ENCODE measurements around the gene PEX11B. TPM values are rescaled to one million over a fixed set of nuclear protein-coding genes. Genes with fewer than 3 reads are reported as not detected.
"Not testable (repeated sequence)": the region's sequence is repeated elsewhere in the genome, so short reads cannot be mapped to it uniquely, and the experiment has no call there.

Gene PEX11B
- total RNA-seq, 1 donor: 6.1 TPM

DNA sequence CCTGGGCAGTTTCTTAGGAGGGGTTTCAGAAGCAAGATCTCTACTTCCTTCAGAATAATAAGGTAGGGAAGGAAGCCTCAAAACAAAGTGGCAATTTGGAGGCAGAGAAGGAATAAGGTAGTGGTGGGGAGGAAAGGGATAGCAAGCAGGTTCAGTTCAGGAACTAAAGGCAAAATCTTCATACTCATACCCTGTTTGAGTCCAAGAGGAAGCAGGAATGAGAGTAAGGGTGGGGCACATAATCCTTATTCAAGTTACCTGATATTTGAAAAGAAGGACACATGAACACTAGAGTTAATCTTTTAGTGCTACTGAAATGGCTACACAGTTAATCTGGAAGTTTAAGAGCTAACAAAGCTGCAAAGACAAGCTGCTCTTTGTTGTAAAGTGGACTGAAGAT, 17.2 kb upstream of the PEX11B start:
- H3K27me3 ChIP-seq (ENCODE audit: insufficient read depth, low read length): no peaks in the 10 kb centered on the region
- no peak overlapping the region for H3K4me3 ChIP-seq (ENCODE audit: low read length)
- H3K9me3 ChIP-seq (ENCODE audit: low read depth, low read length): no peaks in the 10 kb centered on the region
- peaks cover 20% of the 10 kb centered on the region for H3K4me1 ChIP-seq (ENCODE audit: insufficient read depth, low read length)

DNA sequence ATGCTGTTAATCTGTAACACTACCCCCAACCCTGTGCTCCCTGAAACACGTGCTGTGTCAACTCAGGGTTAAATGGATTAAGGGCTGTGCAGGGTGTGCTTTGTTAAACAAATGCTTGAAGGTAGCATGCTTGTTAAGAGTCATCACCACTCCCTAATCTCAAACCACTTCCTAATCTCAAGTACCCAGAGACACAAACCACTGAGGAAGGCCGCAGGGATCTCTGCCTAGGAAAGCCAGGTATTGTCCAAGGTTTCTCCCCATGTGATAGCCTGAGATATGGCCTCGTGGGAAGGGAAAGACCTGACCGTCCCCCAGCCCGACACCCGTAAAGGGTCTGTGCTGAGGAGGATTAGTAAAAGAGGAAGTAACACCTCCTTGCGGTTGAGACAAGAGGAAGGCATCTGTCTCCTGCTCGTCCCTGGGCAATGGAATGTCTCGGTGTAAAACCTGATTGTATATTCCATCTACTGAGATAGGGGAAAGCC, 14.0 kb upstream of the PEX11B start:
- H3K27me3 ChIP-seq (ENCODE audit: insufficient read depth, low read length); H3K4me3 ChIP-seq (ENCODE audit: low read length); H3K9me3 ChIP-seq (ENCODE audit: low read depth, low read length): not testable (repeated sequence)
- peaks cover 31% of the 10 kb centered on the region for H3K4me1 ChIP-seq (ENCODE audit: insufficient read depth, low read length)

- Histone ChIP-seq H3K4me1 (ENCODE audit: insufficient read depth, low read length) (peaks cover 42% of the 10 kb centered on the region), H3K4me3 (ENCODE audit: low read length) (peak overlapping the region; percentile 63), H3K27me3 (ENCODE audit: insufficient read depth, low read length) (no peaks in the 10 kb centered on the region), H3K9me3 (ENCODE audit: low read depth, low read length) (no peaks in the 10 kb centered on the region)
Observed at GRCh38 chr1:145927916-145928643, 9.6 kb upstream of the PEX11B start.

DNA sequence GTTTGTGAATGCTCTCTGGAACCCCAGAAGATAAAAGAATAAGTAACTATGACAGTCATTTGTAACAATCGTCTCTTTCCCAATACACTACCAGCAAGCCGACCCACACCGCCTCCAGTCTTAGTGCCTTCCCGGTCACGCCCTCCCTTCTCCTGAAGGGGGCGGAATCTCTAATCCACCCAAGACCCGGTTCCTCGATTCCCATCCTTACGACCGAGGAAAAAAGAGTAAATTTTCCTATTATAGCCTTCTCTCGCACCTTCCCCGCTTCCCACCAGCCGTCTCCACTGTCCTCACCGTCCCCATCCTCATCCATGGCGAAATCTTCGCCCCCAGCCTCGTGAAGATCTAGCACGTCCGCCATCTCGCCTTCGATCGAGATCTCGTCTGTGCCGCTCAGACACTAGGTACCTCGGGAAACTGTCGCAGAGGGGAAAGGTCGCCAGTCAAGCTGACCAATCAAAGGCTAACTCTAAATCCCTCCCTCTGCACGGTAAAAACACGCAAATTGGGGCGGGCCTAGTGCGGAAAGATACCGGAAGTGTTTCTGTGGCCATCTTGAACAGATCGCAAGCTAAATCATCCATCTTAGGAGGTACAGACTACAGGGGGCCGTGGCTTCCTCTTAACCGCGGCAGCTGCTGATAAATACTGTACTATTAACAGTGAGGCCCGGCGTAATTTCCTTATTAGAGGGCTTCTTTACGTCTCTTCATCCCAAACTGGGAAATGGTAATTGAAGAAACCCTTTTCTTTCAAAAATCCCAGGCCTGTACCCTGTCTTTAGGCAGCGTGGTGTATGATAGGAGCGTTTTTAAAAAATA, 8.8 kb upstream of the PEX11B start, which contains the start of gene RBM8A:
RBM8A (minus strand) TSS at position 422 of the 824 bp plus-strand sequence; CDS start at position 364, 58 bp downstream.
- no peaks in the 10 kb centered on the region for H3K9me3 ChIP-seq (ENCODE audit: low read depth, low read length)
- H3K4me1 ChIP-seq (ENCODE audit: insufficient read depth, low read length): peaks cover 39% of the 10 kb centered on the region
- peak within 1 kb of the TSS; percentile 63 for H3K4me3 ChIP-seq (ENCODE audit: low read length)
- no peaks in the 10 kb centered on the region for H3K27me3 ChIP-seq (ENCODE audit: insufficient read depth, low read length)

- H3K4me3 ChIP-seq (ENCODE audit: low read length): peak overlapping the region; percentile 63
- H3K4me1 ChIP-seq (ENCODE audit: insufficient read depth, low read length): peaks cover 33% of the 10 kb centered on the region
- no peaks in the 10 kb centered on the region for H3K27me3 ChIP-seq (ENCODE audit: insufficient read depth, low read length)
- no peaks in the 10 kb centered on the region for H3K9me3 ChIP-seq (ENCODE audit: low read depth, low read length)
Observed at GRCh38 chr1:145926686-145927062, 8.2 kb upstream of the PEX11B start.

DNA sequence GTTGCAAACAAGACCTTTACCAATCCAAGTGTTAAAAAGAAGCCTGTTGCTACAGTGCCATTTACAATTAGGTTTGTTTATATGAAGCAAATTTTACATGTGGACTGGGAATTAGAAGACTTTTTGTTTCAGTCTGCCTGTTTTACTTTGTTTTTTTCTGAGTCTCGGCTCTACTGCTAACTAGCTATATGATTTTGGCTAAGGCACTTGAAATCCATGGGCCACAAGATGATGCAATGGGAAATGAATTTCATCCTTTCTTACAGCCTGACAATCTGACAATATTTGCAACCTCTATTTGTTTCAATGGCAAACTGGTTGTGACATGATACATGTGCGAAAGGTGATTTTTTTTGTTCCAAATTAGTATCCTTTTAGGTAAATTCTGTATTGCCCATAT, 3.7 kb upstream of the PEX11B start:
- Histone ChIP-seq H3K4me1 (ENCODE audit: insufficient read depth, low read length) (peaks cover 43% of the 10 kb centered on the region), H3K27me3 (ENCODE audit: insufficient read depth, low read length) (no peaks in the 10 kb centered on the region), H3K9me3 (ENCODE audit: low read depth, low read length) (no peaks in the 10 kb centered on the region), H3K4me3 (ENCODE audit: low read length) (no peak overlapping the region)

- H3K4me3 ChIP-seq (ENCODE audit: low read length); H3K27me3 ChIP-seq (ENCODE audit: insufficient read depth, low read length); H3K9me3 ChIP-seq (ENCODE audit: low read depth, low read length): not testable (repeated sequence)
- H3K4me1 ChIP-seq (ENCODE audit: insufficient read depth, low read length): peaks cover 33% of the 10 kb centered on the region
Observed at GRCh38 chr1:145920297-145920696, 1.8 kb upstream of the PEX11B start.

- Histone ChIP-seq H3K27me3 (ENCODE audit: insufficient read depth, low read length) (no peaks in the 10 kb centered on the region), H3K9me3 (ENCODE audit: low read depth, low read length) (no peaks in the 10 kb centered on the region), H3K4me1 (ENCODE audit: insufficient read depth, low read length) (peaks cover 33% of the 10 kb centered on the region), H3K4me3 (ENCODE audit: low read length) (peak overlapping the region; percentile 86)
Observed at GRCh38 chr1:145918992-145919939, 749 bp upstream of the PEX11B start.

DNA sequence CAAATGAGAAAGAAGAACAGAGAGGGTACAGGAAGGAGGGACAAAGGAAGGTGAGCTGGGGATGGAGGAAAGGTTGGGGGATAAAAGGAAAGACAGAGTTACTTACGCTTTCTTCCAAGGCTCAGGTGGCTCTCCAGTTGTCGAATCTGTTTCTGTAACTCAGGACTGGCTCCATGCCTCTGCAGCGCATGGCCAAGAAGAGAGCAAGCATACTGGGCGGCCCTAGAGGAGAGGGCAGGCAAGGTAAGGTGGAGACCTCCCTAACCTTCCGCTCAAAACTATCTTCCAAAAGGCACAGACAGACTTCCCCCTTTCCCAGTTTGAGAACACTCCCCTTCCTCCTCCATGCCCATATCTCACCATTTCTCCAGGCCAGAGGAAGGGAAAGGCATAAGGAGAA, 922 bp downstream of the PEX11B start:
- Histone ChIP-seq H3K4me3 (ENCODE audit: low read length) (peak overlapping the region; percentile 86), H3K4me1 (ENCODE audit: insufficient read depth, low read length) (peaks cover 25% of the 10 kb centered on the region), H3K9me3 (ENCODE audit: low read depth, low read length) (no peaks in the 10 kb centered on the region), H3K27me3 (ENCODE audit: insufficient read depth, low read length) (no peaks in the 10 kb centered on the region)

- Histone ChIP-seq H3K4me1 (ENCODE audit: insufficient read depth, low read length) (peaks cover 25% of the 10 kb centered on the region), H3K27me3 (ENCODE audit: insufficient read depth, low read length) (no peaks in the 10 kb centered on the region), H3K4me3 (ENCODE audit: low read length) (no peak overlapping the region), H3K9me3 (ENCODE audit: low read depth, low read length) (no peaks in the 10 kb centered on the region)
Observed at GRCh38 chr1:145916745-145917144, 1.8 kb downstream of the PEX11B start.

DNA sequence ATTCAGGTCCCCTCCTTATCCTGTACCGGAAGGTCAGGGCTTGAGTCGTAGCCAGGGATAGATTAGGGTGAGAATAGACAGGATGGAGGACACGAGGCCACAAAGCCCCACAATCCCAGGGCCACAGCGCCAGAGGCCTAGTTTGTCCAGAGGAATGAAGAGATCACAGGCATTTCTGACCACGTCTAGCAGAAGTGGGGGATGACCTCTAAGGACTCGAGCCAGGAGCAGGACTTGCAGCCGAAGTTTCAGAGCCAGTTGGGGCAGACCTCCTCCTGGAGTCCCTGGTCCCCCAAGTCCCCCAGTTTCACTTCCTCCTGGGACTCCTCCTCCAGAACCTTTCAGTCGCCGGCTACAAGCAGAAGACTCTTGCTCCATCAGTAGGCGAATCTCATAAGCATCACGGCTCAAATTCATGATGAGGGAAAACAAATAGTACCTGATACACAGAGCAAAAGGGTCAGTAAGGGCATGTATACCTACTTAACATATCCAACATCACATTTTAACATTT, 6.3 kb downstream of the PEX11B start:
- peaks cover 3% of the 10 kb centered on the region for H3K4me1 ChIP-seq (ENCODE audit: insufficient read depth, low read length)
- no peaks in the 10 kb centered on the region for H3K9me3 ChIP-seq (ENCODE audit: low read depth, low read length)
- no peaks in the 10 kb centered on the region for H3K27me3 ChIP-seq (ENCODE audit: insufficient read depth, low read length)
- no peak overlapping the region for H3K4me3 ChIP-seq (ENCODE audit: low read length)

- no peak overlapping the region for H3K4me3 ChIP-seq (ENCODE audit: low read length)
- no peaks in the 10 kb centered on the region for H3K27me3 ChIP-seq (ENCODE audit: insufficient read depth, low read length)
- no peaks in the 10 kb centered on the region for H3K9me3 ChIP-seq (ENCODE audit: low read depth, low read length)
- H3K4me1 ChIP-seq (ENCODE audit: insufficient read depth, low read length): no peaks in the 10 kb centered on the region
Observed at GRCh38 chr1:145908653-145909052, 9.9 kb downstream of the PEX11B start.

DNA sequence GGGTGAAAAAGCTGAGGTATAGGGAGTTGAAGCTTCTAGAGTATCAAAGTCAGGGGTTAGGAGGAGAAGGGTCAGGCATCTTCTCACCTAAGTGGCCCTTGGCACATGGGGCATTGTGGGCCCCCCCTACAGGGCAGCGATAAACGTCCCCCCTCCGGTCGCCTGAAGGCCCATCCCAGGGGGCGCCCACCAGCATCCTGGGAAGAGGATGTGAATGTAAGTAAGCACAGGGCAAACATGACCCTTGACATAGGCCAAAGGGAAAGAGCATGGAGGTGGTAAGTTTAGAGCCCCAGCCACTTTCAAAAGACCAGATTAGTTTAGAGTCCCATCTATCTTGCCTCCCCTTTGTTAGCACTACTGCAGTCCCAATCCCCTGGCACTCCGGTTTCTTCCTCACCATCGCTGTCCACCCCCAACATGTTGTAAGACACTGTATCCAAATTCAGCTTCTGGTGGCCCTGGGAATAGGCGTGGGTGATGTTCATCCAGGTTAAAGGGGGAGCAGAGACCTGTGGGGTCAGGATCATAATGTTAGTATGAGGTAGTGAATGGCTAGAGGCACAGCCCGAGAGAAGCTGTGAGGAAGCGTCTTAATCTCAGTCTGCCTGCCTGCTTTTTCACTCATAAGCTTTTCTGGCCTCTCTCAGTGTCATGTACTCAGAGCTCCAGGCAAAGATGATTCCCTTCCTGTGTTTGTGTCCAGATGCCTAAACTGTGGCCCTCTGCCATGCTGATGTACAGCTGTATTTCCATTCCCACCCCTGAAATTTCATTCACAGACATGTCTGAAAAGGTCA, 11.4 kb downstream of the PEX11B start:
- no peak overlapping the region for H3K4me3 ChIP-seq (ENCODE audit: low read length)
- no peaks in the 10 kb centered on the region for H3K27me3 ChIP-seq (ENCODE audit: insufficient read depth, low read length)
- no peaks in the 10 kb centered on the region for H3K4me1 ChIP-seq (ENCODE audit: insufficient read depth, low read length)
- H3K9me3 ChIP-seq (ENCODE audit: low read depth, low read length): no peaks in the 10 kb centered on the region

Measured in mononuclear cell (primary cell).